SIG-M5 treated with dmso at 0.1 percent for 504 hours (cell line): Measurements from ENCODE around the gene KCNE1.

Experiments
- DNase-seq: peaks from one replicate; lab custom pipeline; 2025; ENCODE audit not compliant: unreplicated experiment; lab: John Stamatoyannopoulos, UW

Gene KCNE1

GRCh38 chr21:34536311-34536710 lies 24.3 kb upstream of the KCNE1 start:
- DNase-seq: no peak

GRCh38 chr21:34535886-34536285 lies 23.9 kb upstream of the KCNE1 start:
- DNase-seq: no peak

DNA sequence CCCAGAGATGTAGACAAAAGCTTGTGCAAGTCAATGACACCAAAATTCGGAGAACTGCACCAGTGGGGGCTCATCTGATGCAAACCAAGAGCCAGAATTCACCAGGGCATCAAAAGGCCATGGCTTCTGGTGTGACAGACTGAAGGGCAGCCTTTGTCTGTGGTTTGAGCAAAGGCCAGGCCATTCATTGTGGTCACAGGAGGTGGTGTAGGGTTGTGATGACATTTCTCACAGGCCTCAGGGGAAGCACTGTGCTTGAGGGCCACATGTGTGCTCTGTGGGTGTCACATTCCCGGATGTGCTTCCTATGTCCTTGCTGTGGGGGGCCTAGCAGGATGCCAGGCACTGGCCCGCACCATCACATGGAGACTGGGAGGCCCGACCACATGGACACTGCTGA lies 22.5 kb upstream of the KCNE1 start:
- no peak for DNase-seq

DNA sequence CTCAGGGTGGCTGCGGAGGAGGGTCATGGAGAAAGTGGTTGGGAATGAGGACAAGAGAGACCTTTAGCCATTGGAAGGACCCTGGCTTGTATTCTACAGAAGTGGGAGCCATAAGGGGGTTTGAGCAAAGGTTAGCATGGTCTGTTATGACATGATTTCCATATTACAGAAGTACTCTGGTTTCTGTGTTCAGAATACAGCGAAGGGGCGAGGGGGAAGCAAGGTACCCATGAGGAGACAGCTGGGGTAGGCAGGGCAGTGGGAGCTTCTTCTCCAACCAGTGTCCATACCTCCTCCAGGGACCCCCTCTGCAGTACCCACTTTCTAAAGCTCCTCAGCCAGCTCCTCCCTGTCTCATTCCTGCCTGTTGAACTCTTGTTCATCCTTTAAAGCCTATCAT lies 21.9 kb upstream of the KCNE1 start:
- DNase-seq: no peak

- DNase-seq: no peak
Measured at GRCh38 chr21:34531399-34531798, 19.4 kb upstream of the KCNE1 start.

- no peak for DNase-seq
Measured at GRCh38 chr21:34530261-34530660, 18.3 kb upstream of the KCNE1 start.

DNA sequence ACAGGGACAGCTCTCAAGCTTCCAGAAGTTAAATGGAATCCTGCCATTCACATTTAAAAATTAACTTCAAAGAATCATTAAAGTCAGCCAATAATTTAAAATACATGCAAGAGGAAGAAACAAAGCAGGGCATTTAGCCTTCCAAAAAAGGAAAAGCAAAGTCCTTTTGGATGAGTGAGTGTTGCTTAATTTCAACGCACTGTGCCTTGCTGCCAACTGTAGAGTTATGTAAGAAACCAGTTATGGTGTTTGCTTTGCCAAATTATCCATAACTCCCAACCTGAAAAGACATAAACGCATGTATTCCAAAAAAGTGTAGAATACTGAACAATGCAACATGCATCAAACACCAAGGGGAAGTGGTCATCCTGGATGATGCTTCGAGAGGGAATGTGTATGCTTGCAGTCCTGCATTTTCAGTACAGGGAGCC lies 16.1 kb upstream of the KCNE1 start:
- no peak for DNase-seq

DNA sequence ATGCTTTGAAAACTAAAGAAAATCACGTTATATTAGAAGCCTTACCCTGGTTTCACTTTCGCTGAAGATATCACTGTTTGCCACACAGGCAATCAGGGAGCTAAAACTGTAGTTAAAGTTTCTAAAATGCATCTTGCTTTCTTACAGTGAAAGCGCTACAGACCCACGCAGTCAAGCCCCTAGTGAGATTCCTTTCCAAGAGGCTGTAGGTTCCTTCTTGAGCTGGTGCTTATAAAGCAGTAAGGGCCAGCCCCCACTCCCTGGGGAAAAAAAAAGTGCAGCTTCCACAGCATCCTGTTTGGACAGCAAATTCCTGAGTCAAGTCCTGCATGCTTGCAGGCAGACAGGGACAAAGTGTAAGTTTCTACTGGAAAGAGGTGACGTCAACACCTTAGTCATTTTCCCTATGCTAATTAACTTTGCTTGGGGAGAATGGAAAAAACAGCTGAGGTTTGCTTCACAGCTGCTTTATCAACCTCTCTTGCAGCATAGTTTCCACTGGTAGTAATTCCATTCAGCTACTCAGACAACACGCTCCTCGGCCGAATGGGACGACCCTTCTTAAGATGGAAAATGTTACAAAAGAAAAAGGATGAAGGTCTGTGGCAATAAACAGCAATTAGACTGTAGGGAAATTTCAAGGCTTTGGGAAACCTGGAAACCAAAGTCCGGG lies 14.7 kb upstream of the KCNE1 start:
- DNase-seq: peak; percentile 65

- DNase-seq: no peak
Measured at GRCh38 chr21:34526241-34526617, 14.2 kb upstream of the KCNE1 start.

- DNase-seq: no peak
Measured at GRCh38 chr21:34524646-34525601, 12.9 kb upstream of the KCNE1 start.

DNA sequence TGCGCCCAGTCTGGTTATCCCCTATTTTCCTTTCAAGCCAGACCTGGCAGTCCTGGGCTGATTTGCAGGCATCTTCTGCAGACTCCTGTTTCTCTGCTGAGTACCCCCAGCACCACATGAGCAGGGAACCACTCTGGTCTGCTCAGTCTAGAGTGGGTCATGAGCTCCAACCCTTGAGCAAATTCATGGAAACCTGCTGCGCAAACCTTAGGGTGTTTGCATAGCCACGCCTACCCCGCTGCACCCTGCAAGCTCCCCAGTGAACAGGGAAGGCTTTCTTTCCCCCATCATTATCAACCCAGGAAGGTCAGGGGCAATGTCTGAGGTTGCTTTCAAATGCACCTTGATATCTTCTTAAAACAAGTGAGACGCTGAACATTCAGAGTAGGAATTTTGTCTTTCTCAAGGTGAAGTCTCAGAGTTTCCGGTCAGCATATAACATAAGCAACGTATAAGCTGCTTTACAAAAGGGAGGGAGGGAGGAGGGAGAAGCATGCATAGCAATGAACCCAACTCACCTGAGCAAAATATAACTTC lies 11.1 kb upstream of the KCNE1 start:
- no peak for DNase-seq

DNA sequence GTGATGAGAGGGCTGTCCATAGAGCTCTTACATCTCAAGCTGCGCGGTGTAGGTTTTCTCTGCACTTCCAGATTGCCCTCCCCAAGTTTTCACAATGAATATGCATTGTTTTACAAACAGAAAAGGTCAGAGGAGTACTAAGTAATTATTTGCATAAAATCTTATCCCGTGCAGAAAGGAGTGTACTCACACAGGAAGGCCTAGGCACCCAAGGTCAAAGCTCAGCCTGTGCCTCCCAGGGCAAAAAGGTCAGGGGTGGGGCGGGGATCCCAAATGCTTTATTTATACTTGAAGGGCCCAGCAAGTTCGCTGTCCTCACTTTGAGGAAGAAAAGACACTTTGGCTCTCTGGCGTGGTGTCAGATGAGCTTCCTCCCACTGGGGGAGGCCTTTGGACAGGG lies 10.3 kb upstream of the KCNE1 start:
- no peak for DNase-seq

DNA sequence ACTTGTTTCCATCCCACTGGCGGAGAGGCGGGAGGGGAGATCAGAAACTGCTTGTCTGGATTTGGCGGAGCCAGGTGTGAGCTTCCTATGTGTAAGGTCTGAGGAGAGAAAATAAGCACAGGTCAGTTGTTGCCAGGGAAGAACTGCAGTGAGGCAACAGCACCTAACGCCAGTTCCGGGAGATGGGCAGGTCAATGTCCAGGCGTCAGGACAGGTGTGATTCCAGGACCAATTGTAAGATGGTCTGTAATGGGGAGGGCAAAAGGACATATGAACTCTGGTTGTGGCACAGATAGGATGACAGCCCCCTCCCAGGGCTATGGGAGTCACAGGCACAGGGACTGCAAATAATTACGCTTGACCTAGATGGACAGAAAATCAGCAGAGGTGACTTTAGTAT lies 9.6 kb upstream of the KCNE1 start:
- DNase-seq: no peak

GRCh38 chr21:34520764-34521508 lies 8.9 kb upstream of the KCNE1 start:
- DNase-seq: peak; percentile 61

GRCh38 chr21:34520281-34520680 lies 8.3 kb upstream of the KCNE1 start:
- DNase-seq: no peak

- no peak for DNase-seq
Measured at GRCh38 chr21:34519694-34520093, 7.7 kb upstream of the KCNE1 start.

GRCh38 chr21:34519016-34519415 lies 7.0 kb upstream of the KCNE1 start:
- no peak for DNase-seq

DNA sequence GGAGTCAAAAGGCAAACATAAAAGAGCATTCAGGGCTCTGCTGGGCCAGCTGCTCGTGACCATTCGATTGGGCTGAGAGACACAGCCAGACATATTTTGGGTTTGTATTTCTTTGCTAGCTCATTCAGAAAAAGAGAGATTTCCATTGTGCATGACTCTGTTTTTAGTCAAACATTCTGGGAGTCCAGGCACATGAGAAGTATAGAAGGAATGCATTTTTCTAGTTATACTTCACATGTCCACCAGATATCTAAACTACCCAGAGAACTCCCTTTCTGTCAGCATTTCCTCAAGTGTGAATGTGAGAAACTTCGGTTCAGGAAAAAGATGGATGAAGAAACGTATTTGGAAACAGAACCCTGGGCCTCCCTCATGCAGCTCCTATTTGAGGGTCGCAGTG lies 6.3 kb upstream of the KCNE1 start:
- no peak for DNase-seq

DNA sequence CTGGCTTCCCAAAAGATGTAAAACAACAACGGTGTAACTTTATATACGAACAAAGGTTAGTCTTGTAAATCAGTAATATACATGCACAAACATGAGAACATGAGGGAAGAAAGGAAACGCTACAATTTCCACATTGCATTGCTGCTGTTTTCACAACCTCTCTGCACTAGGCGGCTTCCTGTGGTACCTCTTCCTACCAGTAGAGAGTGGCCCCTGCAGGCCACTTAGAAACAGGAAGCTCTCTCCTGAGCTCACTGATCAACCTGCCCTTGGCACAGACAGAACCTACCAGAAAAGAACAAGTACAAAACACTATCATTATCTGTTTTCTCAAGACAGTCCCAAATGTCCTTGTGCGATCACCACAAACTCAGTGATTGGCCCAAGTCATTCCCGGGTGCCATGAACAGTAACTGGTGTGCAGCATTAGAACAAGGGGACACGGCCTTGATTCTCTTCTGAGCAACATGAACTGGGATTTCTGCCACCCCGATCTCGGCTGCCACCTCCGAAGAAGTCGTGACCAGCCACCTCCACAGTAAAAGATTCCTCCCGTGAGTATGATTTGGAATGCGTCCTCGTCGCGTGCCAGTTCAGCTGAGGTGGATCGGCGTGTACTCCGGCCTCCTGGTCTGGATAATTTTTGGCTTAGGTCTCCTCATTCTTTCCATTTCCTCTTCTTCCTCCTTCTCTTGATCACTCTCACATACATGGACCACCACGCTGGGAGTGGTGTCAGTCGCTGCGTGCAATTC lies 5.7 kb upstream of the KCNE1 start:
- peak; percentile 85 for DNase-seq

DNA sequence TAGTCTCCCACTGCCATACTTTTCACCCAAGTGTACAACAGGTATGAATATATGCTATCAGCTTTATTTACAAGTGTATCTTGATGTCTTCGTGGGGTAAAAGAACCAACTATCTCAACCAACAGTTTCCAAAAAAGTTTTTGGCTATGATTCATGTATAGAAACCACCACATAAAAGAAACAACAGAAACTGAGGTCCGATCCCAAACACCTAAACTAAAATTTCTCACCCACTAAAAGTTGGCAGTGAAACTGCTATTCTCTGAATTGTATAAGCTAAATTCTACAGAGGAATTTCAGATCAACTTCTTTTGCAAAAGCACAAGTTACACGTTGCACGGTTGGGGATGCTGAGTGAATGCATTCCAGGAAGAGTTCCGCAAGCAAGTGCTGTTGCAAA lies 5.0 kb upstream of the KCNE1 start:
- DNase-seq: no peak
